ENCODE results near the gene PTGDR.

DNA sequence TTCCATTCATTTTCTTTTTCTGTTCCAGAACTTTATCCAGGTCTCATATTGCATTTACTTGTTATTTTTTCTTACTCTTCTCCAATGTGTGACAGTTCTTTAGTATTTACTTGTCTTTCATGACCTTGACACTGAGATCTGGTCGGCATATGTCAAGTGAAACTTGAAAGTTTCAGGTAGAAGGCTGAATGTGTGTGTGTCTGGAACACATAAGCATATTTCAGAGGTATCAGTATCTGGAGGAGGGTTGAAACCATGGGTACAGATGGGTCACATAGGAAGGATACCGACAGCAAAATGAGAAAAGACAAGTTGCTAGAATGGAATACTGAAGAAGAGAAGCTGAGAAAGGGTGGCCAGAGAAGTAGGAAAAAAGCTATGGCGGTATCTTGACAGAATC lies 22.5 kb upstream of the PTGDR start:
- TF ChIP-seq POLR2A (IDR thresholded peaks at IDR 0.05; ENCODE audit: low read depth, low read length) (no peak), TAF1 (IDR thresholded peaks at IDR 0.05; ENCODE audit: borderline replicate concordance, low read depth, low read length) (no peak)

All from GM12892 (cell line).